Stomach (tissue), 4 donors: ENCODE data around the gene WFIKKN1.

ENCODE experiments used
- CTCF ChIP-seq, 7 experiments: fragments of 450-650 bp in 4 of 7; fragments of 200-600 bp in 3 of 7; sonication (generic) in 3 of 7; IDR thresholded peaks; one replicate each; pipeline ENCODE4 v1.5.1; 2016 to 2019; ENCODE audit warnings: antibody characterized with exemption in 7 of 7, control low read depth in 2 of 7, mild to moderate bottlenecking in 1 of 7
- EP300 ChIP-seq: sonication (generic); formaldehyde crosslinking; IDR thresholded peaks from one replicate; pipeline ENCODE4 v1.6.1; 2017; ENCODE audit warnings: antibody characterized with exemption
- POLR2A ChIP-seq, 4 donors: fragments of 450-650 bp; IDR thresholded peaks; one replicate each; pipeline ENCODE4 v1.6.1; 2016; ENCODE audit warnings: antibody characterized with exemption in 4 of 4, control low read depth in 2 of 4, mild to moderate bottlenecking in 1 of 4, moderate library complexity in 1 of 4

GRCh38 chr16:595942-596735 is 34.6 kb upstream of the WFIKKN1 start:
- TF ChIP-seq CTCF (IDR thresholded peaks at IDR 0.05) (no peak), POLR2A (IDR thresholded peaks at IDR 0.05) (no peak), EP300 (no peak)
